Stimulated activated CD8-positive, alpha-beta memory T cell treated with anti-CD3 and anti-CD28 coated beads, Interleukin-12 subunit alpha, Interleukin-12 subunit beta, amount 100 ng/mL, for 1 hour (primary cell): ENCODE results near the gene PPP6R1.

ENCODE experiments used
- DNase-seq: peaks from one replicate; pipeline ENCODE4 v3.0.0-alpha.2; 2020; ENCODE audit warnings: low read depth

PPP6R1 gene

GRCh38 chr19:55259540-55260210, 858 bp upstream of the PPP6R1 start:
- no peak for DNase-seq

GRCh38 chr19:55258476-55258827, 365 bp downstream of the PPP6R1 start:
- no peak for DNase-seq

- DNase-seq, result no peak
These were observed 1.1 kb downstream of the PPP6R1 start for GRCh38 chr19:55257461-55258420.

- DNase-seq, result no peak
These were observed 2.0 kb downstream of the PPP6R1 start for GRCh38 chr19:55256562-55257460.

GRCh38 chr19:55255618-55256423, 3.0 kb downstream of the PPP6R1 start:
- no peak for DNase-seq

GRCh38 chr19:55254625-55254977, 4.2 kb downstream of the PPP6R1 start:
- DNase-seq, result no peak

- DNase-seq, result no peak
These were observed 4.8 kb downstream of the PPP6R1 start for GRCh38 chr19:55253842-55254624.

- no peak for DNase-seq
These were observed 5.8 kb downstream of the PPP6R1 start for GRCh38 chr19:55252760-55253663.

GRCh38 chr19:55251341-55252081, 7.3 kb downstream of the PPP6R1 start:
- no peak for DNase-seq

GRCh38 chr19:55250262-55251036, 8.4 kb downstream of the PPP6R1 start:
- DNase-seq, result no peak

GRCh38 chr19:55249841-55250240, 9.0 kb downstream of the PPP6R1 start:
- DNase-seq, result no peak

GRCh38 chr19:55248704-55249103, 10.1 kb downstream of the PPP6R1 start:
- DNase-seq, result no peak

- no peak for DNase-seq
These were observed 10.6 kb downstream of the PPP6R1 start for GRCh38 chr19:55248166-55248675.

- DNase-seq, result no peak
These were observed 11.2 kb downstream of the PPP6R1 start for GRCh38 chr19:55247621-55248099.

GRCh38 chr19:55246462-55247451, 12.1 kb downstream of the PPP6R1 start:
- DNase-seq, result no peak

GRCh38 chr19:55245236-55245904, 13.4 kb downstream of the PPP6R1 start:
- DNase-seq, result no peak
